Fibroblast of the aortic adventitia (primary cell): Measurements from ENCODE around the gene MOB3B. TPM values are rescaled to one million over a fixed set of nuclear protein-coding genes. Genes with fewer than 3 reads are reported as not detected.

Source experiments
- DNase-seq: peaks from one replicate; pipeline ENCODE4 v3.0.0-alpha.2; 2010; ENCODE audit warnings: low read depth
- H3K4me3 ChIP-seq: 2 replicates; pipeline ENCODE4 v1.5.1; 2011; ENCODE audit warnings: low read depth, mild to moderate bottlenecking, control low read depth, low read length, moderate library complexity
- total RNA-seq: library from RNA; depleted of rRNA; stranded (reverse); fragments of >200 nt; gene quantifications from 2 replicates; pipeline ENCODE4 v1.2.3, GENCODE V29; 2012; ENCODE audit warnings: low replicate concordance
- TF ChIP-seq, protein P1 (sequence below): IDR thresholded peaks from 2 replicates; pipeline ENCODE4 v1.5.1; 2011; ENCODE audit warnings: mild to moderate bottlenecking, low read length, control low read depth, inconsistent platforms; ENCODE audit not compliant: insufficient read depth

The MOB3B gene
- total RNA-seq, 1 donor: under 0.01 TPM

DNA sequence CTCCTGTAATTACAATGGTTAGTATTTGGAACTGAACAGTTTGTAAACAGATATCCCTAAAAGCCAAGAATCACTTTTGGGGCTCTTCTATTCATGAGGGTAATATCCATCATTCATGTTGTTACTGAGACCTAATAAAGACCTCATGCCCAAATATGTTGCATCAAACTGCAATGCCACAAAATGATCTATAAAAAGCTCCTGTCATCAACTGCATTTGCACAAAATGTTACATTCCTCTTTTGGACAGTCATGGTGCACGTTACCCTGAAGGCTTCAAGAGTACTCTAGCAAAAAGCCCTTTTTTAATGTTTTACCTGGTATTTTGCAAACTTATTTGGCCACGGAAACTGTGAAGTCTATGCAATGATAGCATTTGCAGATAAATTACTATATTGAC lies 218.4 kb downstream of the MOB3B start:
- no peak overlapping the region for H3K4me3 ChIP-seq
- no peak for DNase-seq
- TF ChIP-seq, protein P1, sequence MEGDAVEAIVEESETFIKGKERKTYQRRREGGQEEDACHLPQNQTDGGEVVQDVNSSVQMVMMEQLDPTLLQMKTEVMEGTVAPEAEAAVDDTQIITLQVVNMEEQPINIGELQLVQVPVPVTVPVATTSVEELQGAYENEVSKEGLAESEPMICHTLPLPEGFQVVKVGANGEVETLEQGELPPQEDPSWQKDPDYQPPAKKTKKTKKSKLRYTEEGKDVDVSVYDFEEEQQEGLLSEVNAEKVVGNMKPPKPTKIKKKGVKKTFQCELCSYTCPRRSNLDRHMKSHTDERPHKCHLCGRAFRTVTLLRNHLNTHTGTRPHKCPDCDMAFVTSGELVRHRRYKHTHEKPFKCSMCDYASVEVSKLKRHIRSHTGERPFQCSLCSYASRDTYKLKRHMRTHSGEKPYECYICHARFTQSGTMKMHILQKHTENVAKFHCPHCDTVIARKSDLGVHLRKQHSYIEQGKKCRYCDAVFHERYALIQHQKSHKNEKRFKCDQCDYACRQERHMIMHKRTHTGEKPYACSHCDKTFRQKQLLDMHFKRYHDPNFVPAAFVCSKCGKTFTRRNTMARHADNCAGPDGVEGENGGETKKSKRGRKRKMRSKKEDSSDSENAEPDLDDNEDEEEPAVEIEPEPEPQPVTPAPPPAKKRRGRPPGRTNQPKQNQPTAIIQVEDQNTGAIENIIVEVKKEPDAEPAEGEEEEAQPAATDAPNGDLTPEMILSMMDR: no peak

DNA sequence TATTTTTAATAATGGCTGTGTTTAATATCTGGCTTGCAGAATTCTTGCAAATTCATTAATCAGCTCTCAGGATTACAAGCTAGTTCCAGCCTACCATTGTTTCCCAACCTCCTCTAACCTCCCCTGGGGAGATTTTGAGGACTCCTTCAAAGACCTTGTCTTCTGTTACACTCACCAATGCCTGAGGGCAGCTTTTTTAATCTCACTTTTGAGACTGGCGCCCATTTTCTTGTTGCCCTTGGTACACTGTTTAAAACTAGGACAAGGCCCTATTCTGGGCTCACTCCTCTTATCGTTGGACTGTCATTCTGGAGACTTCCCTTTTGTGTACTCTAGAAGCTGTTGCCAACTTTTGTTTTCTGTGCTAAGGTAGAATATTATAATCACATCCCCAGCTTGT lies 219.0 kb downstream of the MOB3B start:
- no peak overlapping the region for H3K4me3 ChIP-seq
- TF ChIP-seq, protein P1: no peak
- no peak for DNase-seq

DNA sequence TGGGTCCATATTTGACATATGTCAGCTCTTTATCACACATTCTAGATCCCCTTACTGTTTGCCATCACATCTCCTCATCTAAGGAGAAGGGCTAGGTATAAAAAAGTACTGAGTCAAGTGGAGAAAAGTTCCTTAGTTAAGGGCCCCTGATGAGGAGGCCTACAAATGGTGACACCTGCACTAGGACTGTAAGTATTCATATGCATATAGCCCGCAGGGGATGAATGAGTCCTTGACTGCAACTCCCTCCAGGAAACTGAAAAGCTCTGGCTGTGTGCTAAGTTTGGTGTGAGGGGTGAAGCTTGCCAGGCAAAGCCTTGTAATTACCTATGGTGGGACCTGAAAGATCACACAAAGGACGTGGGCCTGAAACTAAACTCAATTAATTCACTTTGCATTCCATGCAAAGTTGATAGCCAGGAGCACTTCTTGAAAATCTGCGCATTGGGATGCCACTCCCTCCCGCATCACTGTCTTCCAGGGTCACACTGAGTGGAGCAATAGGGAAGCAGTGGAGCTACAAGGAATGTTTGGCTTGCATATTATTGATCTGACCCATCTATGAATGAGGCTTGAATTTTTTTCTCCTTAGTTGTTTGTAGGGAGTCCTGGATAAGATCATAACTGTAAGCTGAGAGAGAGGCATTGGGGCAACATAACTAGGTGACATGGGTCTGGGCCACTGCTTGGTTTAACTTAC lies 220.8 kb downstream of the MOB3B start:
- no peak overlapping the region for H3K4me3 ChIP-seq
- TF ChIP-seq, protein P1: no peak
- no peak for DNase-seq

DNA sequence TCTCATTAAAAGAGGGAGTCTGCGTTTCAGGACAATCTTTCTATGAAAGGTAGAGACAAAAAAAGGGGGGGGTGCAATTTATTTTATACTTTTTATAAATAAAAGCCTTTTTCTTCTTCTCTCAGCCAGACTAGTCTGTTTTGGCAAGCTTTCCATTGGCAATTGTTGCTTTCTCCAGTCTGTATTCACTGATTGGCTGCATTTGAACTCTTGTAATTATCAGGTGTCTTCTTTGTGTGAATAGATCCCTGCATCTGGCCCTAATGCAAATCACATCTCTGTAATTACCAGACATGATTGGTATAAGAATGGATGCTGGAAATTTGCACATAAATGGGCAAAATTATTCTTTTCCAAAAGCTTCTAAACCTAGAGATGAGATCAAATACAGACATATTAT lies 225.1 kb downstream of the MOB3B start:
- DNase-seq: no peak
- H3K4me3 ChIP-seq: no peak overlapping the region
- TF ChIP-seq, protein P1: no peak

DNA sequence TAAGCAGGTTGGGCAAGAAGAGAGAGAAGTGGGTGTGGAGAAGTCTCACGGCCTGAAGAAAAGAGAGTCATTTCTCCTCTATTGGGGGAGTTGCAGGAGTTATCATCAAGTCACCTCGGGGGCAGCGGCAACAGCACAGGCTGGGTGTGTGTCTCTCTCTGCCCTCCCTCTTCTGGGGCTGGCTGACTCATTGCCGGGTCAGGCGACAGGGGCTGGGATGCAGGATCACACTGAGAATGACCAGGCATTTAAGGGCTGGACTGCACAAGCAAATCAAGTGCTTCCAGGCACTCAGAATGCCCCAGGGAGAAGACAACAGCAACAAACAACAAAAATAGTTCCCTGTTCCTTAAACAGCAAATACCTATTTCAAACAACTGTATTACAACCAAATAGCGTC lies 226.4 kb downstream of the MOB3B start:
- TF ChIP-seq, protein P1: no peak
- H3K4me3 ChIP-seq: no peak overlapping the region
- DNase-seq: no peak

GRCh38 chr9:27297050-27297449 lies 232.6 kb downstream of the MOB3B start, which contains the start of gene EQTN:
Gene EQTN (minus strand): TSS chr9:27297150. CDS start chr9:27297055, 95 bp downstream.
- TF ChIP-seq, protein P1: no peak
- no peak within 1 kb of the TSS for H3K4me3 ChIP-seq
- no peak for DNase-seq

DNA sequence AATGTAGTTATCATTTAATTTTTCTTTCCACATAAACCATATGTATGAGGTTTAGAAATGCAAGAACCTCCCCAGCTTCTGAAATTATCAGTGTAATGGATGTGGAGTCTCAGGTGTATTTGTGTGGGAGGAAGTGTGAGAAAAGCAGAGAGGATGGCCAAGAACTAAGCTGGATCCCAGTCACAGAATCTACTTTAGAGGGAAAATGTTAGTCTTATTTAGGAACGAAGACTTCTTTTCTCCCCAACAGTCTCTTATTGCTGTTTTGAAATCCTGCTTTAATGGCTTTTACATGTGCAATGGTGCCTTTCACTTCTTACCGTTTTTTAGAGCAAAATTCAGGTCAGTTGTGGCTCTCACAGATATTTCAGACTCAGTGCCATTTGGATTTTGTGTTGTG lies 235.6 kb downstream of the MOB3B start:
- TF ChIP-seq, protein P1: no peak
- no peak for DNase-seq
- H3K4me3 ChIP-seq: no peak overlapping the region
